ENCODE results near the gene KLHL30.

The KLHL30 gene

GRCh38 chr2:238139196-238140039 is 950 bp downstream of the KLHL30 start:
- H3K4me2 ChIP-seq (ENCODE audit: low read length) = peak overlapping the region; percentile 53
- peaks cover 11% of the 10 kb centered on the region for H3K4me1 ChIP-seq (ENCODE audit: insufficient read depth, low read length, severe bottlenecking)
- no peaks in the 10 kb centered on the region for H4K20me1 ChIP-seq (ENCODE audit: insufficient read depth, low read length)

GRCh38 chr2:238140040-238140439 is 1.6 kb downstream of the KLHL30 start:
- H2AFZ ChIP-seq (ENCODE audit: low read length) = no peak overlapping the region
- no peaks in the 10 kb centered on the region for H3K9me3 ChIP-seq (ENCODE audit: low read length)
- no peaks in the 10 kb centered on the region for H3K9me2 ChIP-seq (ENCODE audit: low read depth, low read length)
- H3K27ac ChIP-seq (ENCODE audit: low read depth, low read length, poor library complexity, severe bottlenecking) = no peak overlapping the region
- peaks cover 11% of the 10 kb centered on the region for H3K4me1 ChIP-seq (ENCODE audit: insufficient read depth, low read length, severe bottlenecking)
- H3K27me3 ChIP-seq (ENCODE audit: insufficient read depth, low read length) = peaks cover 29% of the 10 kb centered on the region; the same call in 1 of the 2 replicates
- H3K79me2 ChIP-seq (ENCODE audit: insufficient read depth, low read length) = no peaks in the 10 kb centered on the region
- no peaks in the 10 kb centered on the region for H4K20me1 ChIP-seq (ENCODE audit: insufficient read depth, low read length)
- TF ChIP-seq EZH2 (IDR thresholded peaks at IDR 0.05; ENCODE audit: borderline replicate concordance, low read length) (no peak), CTCF (IDR thresholded peaks at IDR 0.05; ENCODE audit: low read length) (no peak)
- H3K36me3 ChIP-seq (ENCODE audit: insufficient read depth, low read length) = no peaks in the 10 kb centered on the region
- no peak overlapping the region for H3K4me3 ChIP-seq (ENCODE audit: low read depth, low read length, poor library complexity, severe bottlenecking)
- no peak overlapping the region for H3K9ac ChIP-seq (ENCODE audit: low read length)
- H3K4me2 ChIP-seq (ENCODE audit: low read length) = 0 out of 2 replicates have a peak overlapping the region, but pooled peaks have one; percentile 53
- H3F3A ChIP-seq (ENCODE audit: insufficient read depth, low read length) = no peaks in the 10 kb centered on the region

More at GRCh38 chr2:238139196-238140039, 950 bp downstream of the KLHL30 start:
- H3K79me2 ChIP-seq (ENCODE audit: insufficient read depth, low read length) = no peaks in the 10 kb centered on the region
- peaks cover 24% of the 10 kb centered on the region; the same call in 1 of the 2 replicates for H3K27me3 ChIP-seq (ENCODE audit: insufficient read depth, low read length)
- H2AFZ ChIP-seq (ENCODE audit: low read length) = no peak overlapping the region
- TF ChIP-seq CTCF (IDR thresholded peaks at IDR 0.05; ENCODE audit: low read length) (peak; percentile 97), EZH2 (IDR thresholded peaks at IDR 0.05; ENCODE audit: borderline replicate concordance, low read length) (no peak)
- H3K9me2 ChIP-seq (ENCODE audit: low read depth, low read length) = no peaks in the 10 kb centered on the region
- no peak overlapping the region for H3K27ac ChIP-seq (ENCODE audit: low read depth, low read length, poor library complexity, severe bottlenecking)
- no peaks in the 10 kb centered on the region for H3K9me3 ChIP-seq (ENCODE audit: low read length)
- H3K4me3 ChIP-seq (ENCODE audit: low read depth, low read length, poor library complexity, severe bottlenecking) = no peak overlapping the region
- H3F3A ChIP-seq (ENCODE audit: insufficient read depth, low read length) = no peaks in the 10 kb centered on the region
- H3K9ac ChIP-seq (ENCODE audit: low read length) = no peak overlapping the region
- no peaks in the 10 kb centered on the region for H3K36me3 ChIP-seq (ENCODE audit: insufficient read depth, low read length)

DNA sequence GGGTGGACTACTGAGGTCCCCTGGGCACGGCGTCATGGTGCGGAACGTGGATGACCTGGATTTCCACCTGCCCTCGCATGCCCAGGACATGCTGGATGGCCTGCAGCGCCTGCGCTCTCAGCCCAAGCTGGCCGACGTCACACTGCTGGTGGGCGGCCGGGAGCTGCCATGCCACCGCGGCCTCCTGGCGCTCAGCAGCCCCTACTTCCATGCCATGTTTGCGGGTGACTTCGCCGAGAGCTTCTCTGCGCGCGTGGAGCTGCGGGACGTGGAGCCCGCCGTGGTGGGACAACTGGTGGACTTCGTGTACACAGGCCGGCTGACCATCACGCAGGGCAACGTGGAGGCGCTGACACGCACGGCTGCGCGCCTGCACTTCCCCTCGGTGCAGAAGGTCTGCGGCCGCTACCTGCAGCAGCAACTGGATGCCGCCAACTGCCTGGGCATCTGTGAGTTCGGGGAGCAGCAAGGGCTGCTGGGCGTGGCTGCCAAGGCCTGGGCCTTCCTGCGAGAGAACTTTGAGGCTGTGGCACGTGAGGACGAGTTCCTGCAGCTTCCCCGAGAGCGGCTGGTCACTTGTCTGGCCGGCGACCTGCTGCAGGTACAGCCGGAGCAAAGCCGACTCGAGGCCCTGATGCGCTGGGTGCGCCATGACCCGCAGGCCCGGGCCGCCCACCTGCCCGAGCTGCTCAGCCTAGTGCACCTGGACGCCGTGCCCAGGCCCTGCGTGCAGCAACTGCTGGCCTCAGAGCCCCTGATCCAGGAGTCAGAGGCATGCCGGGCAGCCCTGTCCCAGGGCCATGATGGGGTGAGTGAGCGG is 2.5 kb downstream of the KLHL30 start:
- Histone ChIP-seq H3K9ac (ENCODE audit: low read length) (no peak overlapping the region), H3K4me2 (ENCODE audit: low read length) (no peak overlapping the region), H3K4me3 (ENCODE audit: low read depth, low read length, poor library complexity, severe bottlenecking) (no peak overlapping the region), H3K9me3 (ENCODE audit: low read length) (no peaks in the 10 kb centered on the region), H3F3A (ENCODE audit: insufficient read depth, low read length) (no peaks in the 10 kb centered on the region), H3K4me1 (ENCODE audit: insufficient read depth, low read length, severe bottlenecking) (peaks cover 11% of the 10 kb centered on the region), H3K27ac (ENCODE audit: low read depth, low read length, poor library complexity, severe bottlenecking) (no peak overlapping the region), H3K27me3 (ENCODE audit: insufficient read depth, low read length) (peaks cover 26% of the 10 kb centered on the region; the same call in 1 of the 2 replicates), H2AFZ (ENCODE audit: low read length) (no peak overlapping the region), H3K9me2 (ENCODE audit: low read depth, low read length) (no peaks in the 10 kb centered on the region), H3K79me2 (ENCODE audit: insufficient read depth, low read length) (no peaks in the 10 kb centered on the region), H4K20me1 (ENCODE audit: insufficient read depth, low read length) (no peaks in the 10 kb centered on the region), H3K36me3 (ENCODE audit: insufficient read depth, low read length) (no peaks in the 10 kb centered on the region)
- TF ChIP-seq EZH2 (IDR thresholded peaks at IDR 0.05; ENCODE audit: borderline replicate concordance, low read length) (no peak), CTCF (IDR thresholded peaks at IDR 0.05; ENCODE audit: low read length) (no peak)

All from OCI-LY1 (cell line).